GM18519 (cell line): ENCODE data around the gene GRB2.

ENCODE experiments used
- ATAC-seq: cut with Tn5 transposase; IDR thresholded peaks from one replicate; pipeline ENCODE4 v1.9.1; 2021; ENCODE audit warnings: mild to moderate bottlenecking, moderate library complexity; ENCODE audit not compliant: unreplicated experiment, low FRiP score

Gene GRB2

DNA sequence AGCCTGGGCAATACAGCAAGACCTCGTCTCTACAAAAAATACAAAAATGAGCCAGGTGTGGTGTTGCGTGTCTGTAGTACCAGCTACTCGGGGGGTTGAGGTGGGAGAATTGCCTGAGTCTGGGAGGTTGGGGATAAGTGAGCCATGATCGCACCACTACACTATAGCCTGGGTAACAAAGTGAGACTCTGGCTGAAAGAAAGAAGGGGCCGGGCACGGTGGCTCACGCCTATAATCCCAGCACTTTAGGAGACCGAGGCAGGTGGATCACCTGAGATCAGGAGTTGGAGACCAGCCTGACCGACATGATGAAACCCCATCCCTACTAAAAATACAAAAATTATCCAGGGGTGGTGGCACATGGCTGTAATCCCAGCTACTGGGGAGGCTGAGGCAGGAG, 10.5 kb upstream of the GRB2 start:
- ATAC-seq, result no peak

GRCh38 chr17:75414488-75414887, 9.0 kb upstream of the GRB2 start:
- ATAC-seq, result no peak

GRCh38 chr17:75412455-75413317, 7.2 kb upstream of the GRB2 start:
- ATAC-seq, result no peak

DNA sequence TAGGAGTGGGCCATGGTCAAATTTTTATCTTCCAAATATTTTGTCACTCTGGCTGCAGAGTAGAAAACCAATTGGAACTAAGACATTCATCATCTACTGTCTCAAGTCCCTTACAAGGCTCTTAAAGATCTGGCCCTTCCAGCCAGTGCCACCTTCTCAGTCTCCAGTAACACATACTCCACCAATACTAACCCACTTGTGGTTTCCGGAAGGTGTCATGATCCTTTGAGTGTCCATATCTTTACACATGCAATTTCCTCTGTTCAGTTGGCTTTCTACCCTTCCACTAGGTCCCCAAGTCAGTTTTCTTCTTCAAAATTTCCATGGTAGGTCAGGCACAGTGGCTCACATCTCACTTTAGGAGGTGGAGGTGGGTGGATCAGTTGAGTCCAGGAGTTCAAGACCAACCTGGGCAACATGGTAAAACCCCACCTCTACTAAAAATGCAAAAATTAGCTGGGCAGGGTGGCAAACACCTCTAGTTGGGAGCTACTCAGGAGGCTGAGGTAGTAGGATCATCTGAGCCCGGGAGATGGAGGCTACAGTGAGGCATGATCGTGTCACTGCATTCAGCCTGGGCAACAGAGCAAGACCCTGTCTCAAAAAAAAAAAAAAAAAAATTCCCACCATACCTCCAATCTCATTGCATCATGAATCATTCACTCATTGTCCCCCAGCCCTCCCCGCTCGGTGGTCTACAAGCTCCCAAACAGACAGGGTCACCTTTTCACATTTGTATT, 6.0 kb upstream of the GRB2 start:
- no peak for ATAC-seq

DNA sequence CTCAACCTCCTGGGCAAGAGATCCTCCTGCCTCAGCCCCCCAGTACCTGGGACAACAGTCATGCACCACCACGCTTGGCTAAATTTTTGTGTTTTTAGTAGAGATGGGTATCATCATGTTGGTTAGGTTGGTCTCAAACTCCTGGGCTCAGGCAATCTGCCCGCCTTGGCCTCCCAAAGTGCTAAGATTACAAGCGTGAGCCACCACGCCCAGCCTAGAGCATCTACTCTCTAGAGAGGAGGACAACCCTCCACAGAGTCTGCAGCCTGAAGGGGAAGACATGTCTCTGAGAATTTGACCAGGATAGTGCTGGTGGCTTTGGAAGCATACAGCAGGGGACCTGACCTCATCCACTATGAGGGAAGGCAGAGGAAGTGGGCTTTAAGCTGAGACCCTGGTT, 4.7 kb upstream of the GRB2 start:
- ATAC-seq, result no peak

- no peak for ATAC-seq
Observed at GRCh38 chr17:75407655-75408352, 2.3 kb upstream of the GRB2 start.

GRCh38 chr17:75406222-75406615, 741 bp upstream of the GRB2 start:
- ATAC-seq, result peak; percentile 2

- no peak for ATAC-seq
Observed at GRCh38 chr17:75404731-75405364, 630 bp downstream of the GRB2 start.

GRCh38 chr17:75404223-75404730, 1.2 kb downstream of the GRB2 start:
- ATAC-seq, result no peak

DNA sequence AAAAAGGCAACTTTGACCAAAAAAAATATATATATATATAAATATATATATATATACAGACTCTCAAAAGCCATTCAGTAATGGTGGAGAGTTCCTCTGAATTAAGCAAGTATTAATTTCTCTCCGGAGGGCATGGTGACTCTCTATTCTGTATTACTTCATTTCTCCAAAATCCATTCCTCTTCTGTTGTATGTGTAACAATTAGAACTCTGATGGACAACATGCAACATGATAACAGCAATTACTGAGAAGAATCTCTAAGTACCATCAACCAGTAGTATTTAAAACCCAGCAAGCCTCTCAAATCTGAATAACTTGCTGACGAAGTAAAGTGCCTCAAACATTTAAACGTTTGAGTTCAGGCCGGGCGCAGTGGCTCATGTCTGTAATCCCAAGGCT, 2.3 kb downstream of the GRB2 start:
- ATAC-seq, result no peak

GRCh38 chr17:75402026-75402425, 3.5 kb downstream of the GRB2 start:
- no peak for ATAC-seq

GRCh38 chr17:75400326-75400939, 5.0 kb downstream of the GRB2 start:
- ATAC-seq, result no peak

DNA sequence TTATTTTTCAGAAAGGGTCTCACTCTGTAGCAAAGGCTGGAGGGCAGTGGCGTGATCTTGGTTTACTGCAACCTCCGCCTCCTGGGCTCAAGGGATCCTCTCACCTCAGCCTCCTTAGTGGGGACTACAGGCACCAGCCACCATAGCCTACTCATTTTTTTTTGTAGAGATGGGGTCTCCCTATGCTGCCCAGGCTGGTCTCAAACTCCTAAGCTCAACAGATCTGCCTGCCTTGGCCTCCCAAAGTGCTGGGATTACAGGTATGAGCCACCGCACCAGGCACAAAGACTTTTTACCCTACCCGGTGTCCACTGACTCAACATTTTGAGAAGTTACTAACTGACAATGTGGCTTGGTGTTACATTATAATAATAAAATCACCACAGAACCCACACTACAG, 7.2 kb downstream of the GRB2 start:
- no peak for ATAC-seq

GRCh38 chr17:75397217-75397616, 8.3 kb downstream of the GRB2 start:
- ATAC-seq, result no peak

GRCh38 chr17:75396796-75397195, 8.7 kb downstream of the GRB2 start:
- ATAC-seq, result no peak

DNA sequence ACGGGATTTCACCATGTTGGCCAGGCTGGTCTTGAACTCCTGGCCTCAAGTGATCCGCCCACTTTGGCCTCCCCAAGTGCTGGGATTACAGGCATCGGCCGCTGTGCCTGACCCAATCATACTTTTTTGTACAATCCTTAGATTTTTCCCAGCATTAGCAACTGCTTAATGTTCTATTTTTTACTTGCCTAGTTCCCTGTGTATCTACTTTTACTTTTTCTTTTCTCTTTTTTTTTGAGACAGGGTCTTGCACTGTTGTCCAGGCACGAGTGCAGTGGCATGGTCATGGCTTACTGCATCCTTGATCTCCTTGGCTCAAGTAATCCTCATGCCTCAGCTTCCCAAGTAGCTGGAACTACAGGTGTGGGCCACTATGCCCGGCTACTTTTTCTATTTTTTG, 9.5 kb downstream of the GRB2 start:
- no peak for ATAC-seq

DNA sequence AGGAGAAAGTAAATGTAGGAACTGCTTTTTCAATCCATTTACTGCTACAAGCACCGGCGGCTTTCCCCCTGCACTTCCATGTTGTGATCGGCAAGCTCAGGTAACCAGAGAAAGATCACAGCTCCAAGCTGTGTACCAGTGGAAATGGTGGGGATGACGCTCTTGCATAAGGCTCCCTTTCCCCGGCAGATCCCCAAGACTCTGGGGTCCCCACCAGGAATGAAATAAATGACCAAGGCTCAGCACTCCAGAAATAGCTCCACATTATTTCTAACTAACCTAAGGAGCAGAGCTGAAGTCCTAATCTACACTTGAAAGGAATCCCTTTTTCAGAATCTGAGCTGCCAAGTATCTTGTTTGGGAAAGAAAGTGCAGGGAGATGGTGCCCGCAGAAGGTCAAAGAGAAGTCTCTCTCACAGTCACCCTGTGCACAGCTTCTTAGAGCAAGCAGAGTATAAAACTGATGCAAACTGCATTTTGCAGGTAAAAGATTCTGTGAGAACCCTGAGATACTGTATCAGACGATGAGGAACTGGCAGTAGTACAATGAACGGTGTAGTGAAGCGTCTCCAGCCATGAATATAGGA, 11.1 kb downstream of the GRB2 start:
- no peak for ATAC-seq

GRCh38 chr17:75393523-75394331, 11.8 kb downstream of the GRB2 start:
- ATAC-seq, result peak; percentile 74

GRCh38 chr17:75392559-75392958, 12.9 kb downstream of the GRB2 start:
- no peak for ATAC-seq
